Cardiac muscle cell (in vitro differentiated cells and primary cell): ENCODE data around the gene SCGB1A1. TPM values are rescaled to one million over a fixed set of nuclear protein-coding genes. Genes with fewer than 3 reads are reported as not detected.

Experiments
- DNase-seq, 2 donors: peaks; one replicate each; pipeline versions ENCODE4 v3.0.0 to v3.0.0-alpha.2; 2010 to 2017; ENCODE audit warnings: low read depth in 1 of 2, low spot score in 1 of 2
- H3K27ac ChIP-seq: fragments of 200-600 bp; sonication (generic); 2 replicates; pipeline ENCODE4 v1.5.1; 2016
- H3K27me3 ChIP-seq: fragments of 200-600 bp; sonication (generic); 2 replicates; pipeline ENCODE4 v1.6.0; 2016; ENCODE audit warnings: control low read depth
- H3K36me3 ChIP-seq: fragments of 200-600 bp; sonication (generic); 2 replicates; pipeline ENCODE4 v1.5.1; 2016; ENCODE audit warnings: control low read depth
- H3K4me1 ChIP-seq: fragments of 200-600 bp; sonication (generic); 2 replicates; pipeline ENCODE4 v1.8.1; 2017; ENCODE audit warnings: low read depth, mild to moderate bottlenecking, mixed run types
- H3K4me3 ChIP-seq: fragments of 200-600 bp; sonication (generic); 2 replicates; pipeline ENCODE4 v1.5.1; 2016; ENCODE audit warnings: mild to moderate bottlenecking
- H3K9me3 ChIP-seq: fragments of 200-600 bp; sonication (generic); 2 replicates; pipeline ENCODE4 v1.5.1; 2017; ENCODE audit warnings: low read depth, mild to moderate bottlenecking, control low read depth
- polyA plus RNA-seq: library from polyadenylated mRNA; unstranded; fragments of >200 nt; fragmentation: Nextera tagmentation; extraction: Ambion mirVana; gene quantifications from 2 replicates; pipeline ENCODE4 v1.2.1, GENCODE V29; 2016
- total RNA-seq: library from RNA; depleted of rRNA; stranded (reverse); fragments of >200 nt; gene quantifications from 2 replicates; pipeline ENCODE4 v1.2.3, GENCODE V29; 2016
- TF ChIP-seq, protein P1 (sequence below): IDR thresholded peaks from 2 replicates; pipeline ENCODE4 v1.5.1; 2012; ENCODE audit warnings: low read depth, mild to moderate bottlenecking, low read length

SCGB1A1 gene
- total and polyA plus RNA-seq, 2 experiments from 2014 or later: not detected

DNA sequence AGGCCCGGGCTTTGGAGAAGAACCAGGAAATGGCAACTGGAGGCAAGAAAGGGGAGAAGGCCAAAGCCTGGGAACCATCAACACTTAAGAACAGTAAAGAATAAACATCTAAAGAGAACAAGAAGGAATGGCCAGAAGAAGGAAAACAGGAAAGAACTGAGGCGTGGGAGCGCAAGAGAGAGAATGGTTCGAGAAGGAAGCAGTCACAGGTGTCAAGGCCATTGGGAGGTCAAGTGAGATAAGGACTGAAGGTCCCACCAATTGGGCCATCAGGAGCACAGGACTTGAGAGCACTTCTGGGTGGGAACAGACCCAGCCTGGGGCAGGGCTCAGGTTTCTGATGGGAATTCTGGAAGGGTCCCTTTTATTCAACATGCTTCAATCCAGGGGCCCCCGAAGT is 697 bp upstream of the SCGB1A1 start:
- Histone ChIP-seq H3K36me3 (no peaks in the 10 kb centered on the region), H3K27ac (no peak overlapping the region), H3K27me3 (no peaks in the 10 kb centered on the region), H3K4me3 (no peak overlapping the region), H3K4me1 (no peaks in the 10 kb centered on the region), H3K9me3 (no peaks in the 10 kb centered on the region)
- TF ChIP-seq, protein P1, sequence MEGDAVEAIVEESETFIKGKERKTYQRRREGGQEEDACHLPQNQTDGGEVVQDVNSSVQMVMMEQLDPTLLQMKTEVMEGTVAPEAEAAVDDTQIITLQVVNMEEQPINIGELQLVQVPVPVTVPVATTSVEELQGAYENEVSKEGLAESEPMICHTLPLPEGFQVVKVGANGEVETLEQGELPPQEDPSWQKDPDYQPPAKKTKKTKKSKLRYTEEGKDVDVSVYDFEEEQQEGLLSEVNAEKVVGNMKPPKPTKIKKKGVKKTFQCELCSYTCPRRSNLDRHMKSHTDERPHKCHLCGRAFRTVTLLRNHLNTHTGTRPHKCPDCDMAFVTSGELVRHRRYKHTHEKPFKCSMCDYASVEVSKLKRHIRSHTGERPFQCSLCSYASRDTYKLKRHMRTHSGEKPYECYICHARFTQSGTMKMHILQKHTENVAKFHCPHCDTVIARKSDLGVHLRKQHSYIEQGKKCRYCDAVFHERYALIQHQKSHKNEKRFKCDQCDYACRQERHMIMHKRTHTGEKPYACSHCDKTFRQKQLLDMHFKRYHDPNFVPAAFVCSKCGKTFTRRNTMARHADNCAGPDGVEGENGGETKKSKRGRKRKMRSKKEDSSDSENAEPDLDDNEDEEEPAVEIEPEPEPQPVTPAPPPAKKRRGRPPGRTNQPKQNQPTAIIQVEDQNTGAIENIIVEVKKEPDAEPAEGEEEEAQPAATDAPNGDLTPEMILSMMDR: no peak
- DNase-seq: no peak

DNA sequence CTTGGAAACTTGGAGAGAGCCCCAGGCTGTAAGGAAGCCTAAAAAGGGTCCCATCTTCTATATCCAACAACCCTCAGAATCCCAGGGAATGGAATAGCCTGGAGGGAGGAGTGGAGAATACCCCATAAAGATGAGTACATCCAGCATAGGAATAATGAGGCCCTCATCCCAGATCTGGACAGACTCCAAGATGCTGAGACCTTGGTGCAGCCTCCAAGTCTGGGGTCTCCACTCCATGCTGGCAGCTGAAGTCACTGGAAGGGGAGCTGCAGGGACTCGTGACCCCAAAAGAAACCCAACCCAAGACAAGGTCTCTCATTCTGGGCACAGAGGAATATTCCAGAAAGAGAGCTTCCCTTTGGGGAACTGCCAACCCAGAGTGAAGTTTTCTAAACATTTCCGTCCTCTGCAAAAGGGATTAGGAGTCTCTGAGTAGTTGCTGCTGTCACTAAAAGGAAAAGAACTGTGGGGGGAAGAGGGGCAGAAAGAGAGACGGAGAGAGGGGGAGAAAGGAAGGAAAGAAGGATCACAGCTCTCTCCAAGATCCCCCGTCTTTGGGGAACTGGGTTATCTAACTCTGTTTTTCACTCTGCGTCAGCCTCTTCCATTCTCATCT is 589 bp downstream of the SCGB1A1 start:
- H3K4me3 ChIP-seq: no peak overlapping the region
- H3K9me3 ChIP-seq: no peaks in the 10 kb centered on the region
- no peak overlapping the region for H3K27ac ChIP-seq
- no peaks in the 10 kb centered on the region for H3K36me3 ChIP-seq
- H3K27me3 ChIP-seq: no peaks in the 10 kb centered on the region
- H3K4me1 ChIP-seq: no peaks in the 10 kb centered on the region
- DNase-seq: no peak
- TF ChIP-seq, protein P1: no peak

DNA sequence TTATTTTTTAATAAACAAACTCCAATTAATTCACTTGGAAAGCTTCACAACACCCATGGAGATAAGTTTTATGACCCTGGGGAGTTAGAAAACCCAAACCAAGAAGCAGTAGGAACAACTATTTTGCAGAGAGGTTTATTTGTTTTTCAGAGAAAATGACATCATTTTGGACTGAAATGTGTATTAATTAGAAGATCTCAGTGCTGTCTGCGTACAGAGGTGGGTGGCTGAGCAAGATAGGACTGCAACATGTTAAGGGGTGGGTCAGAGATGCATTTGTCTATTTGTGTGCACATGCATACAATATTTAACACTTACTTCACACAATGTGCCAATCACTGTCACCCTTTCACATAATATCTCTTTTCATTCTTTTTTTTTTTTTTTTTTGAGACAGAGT is 1.1 kb downstream of the SCGB1A1 start:
- TF ChIP-seq, protein P1: no peak
- DNase-seq: no peak
- H3K27ac ChIP-seq: no peak overlapping the region
- no peaks in the 10 kb centered on the region for H3K4me1 ChIP-seq
- no peaks in the 10 kb centered on the region for H3K27me3 ChIP-seq
- no peak overlapping the region for H3K4me3 ChIP-seq
- no peaks in the 10 kb centered on the region for H3K9me3 ChIP-seq
- no peaks in the 10 kb centered on the region for H3K36me3 ChIP-seq

DNA sequence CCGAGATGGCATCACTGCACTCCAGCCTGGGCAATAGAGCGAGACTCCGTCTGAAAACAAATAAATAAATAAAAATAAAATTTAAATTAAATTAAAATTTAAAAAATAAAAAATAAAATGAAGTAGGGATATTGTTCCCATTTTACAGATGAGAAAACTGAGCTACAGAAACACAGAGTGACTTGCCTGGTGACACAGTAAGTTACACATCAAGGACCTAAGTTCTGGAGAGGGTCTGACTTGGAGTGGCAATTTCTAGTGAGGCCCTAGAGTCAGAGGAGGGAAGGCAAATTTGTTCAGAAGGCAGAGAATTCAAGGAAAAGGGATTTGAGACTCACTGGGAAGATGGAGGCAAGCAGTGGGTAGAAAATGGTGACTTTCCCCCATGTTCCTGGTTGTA is 2.0 kb downstream of the SCGB1A1 start:
- no peak for DNase-seq
- no peak overlapping the region for H3K27ac ChIP-seq
- H3K36me3 ChIP-seq: no peaks in the 10 kb centered on the region
- no peaks in the 10 kb centered on the region for H3K4me1 ChIP-seq
- TF ChIP-seq, protein P1: no peak
- H3K4me3 ChIP-seq: no peak overlapping the region
- no peaks in the 10 kb centered on the region for H3K27me3 ChIP-seq
- no peaks in the 10 kb centered on the region for H3K9me3 ChIP-seq

DNA sequence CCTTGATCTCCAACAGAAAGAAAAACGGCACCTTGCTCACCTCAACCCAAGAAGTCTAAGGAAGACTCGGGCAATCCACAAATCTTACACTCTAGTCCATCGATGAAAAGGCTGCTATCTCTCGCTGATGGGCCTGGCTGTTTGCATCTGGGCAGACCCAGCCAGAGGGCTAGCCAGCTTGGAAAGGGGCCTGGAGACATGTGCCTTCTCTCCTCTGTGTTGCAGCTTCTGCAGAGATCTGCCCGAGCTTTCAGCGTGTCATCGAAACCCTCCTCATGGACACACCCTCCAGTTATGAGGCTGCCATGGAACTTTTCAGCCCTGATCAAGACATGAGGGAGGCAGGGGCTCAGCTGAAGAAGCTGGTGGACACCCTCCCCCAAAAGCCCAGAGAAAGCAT is 3.2 kb downstream of the SCGB1A1 start:
- no peak for DNase-seq
- Histone ChIP-seq H3K27ac (no peak overlapping the region), H3K27me3 (no peaks in the 10 kb centered on the region), H3K9me3 (no peaks in the 10 kb centered on the region), H3K4me3 (no peak overlapping the region), H3K4me1 (peaks cover 5% of the 10 kb centered on the region), H3K36me3 (no peaks in the 10 kb centered on the region)
- TF ChIP-seq, protein P1: no peak
